HCT116 (cell line): ENCODE measurements around the gene ADGRA1. TPM values are rescaled to one million over a fixed set of nuclear protein-coding genes. Genes with fewer than 3 reads are reported as not detected.

Experiments
- ATAC-seq: fragments of 200-7000 bp; cut with Tn5 transposase; 2 replicates; pipeline ENCODE4 v1.9.1; 2020; ENCODE audit warnings: mild to moderate bottlenecking, moderate library complexity
- BruUV-seq: library from RNA; stranded (reverse); fragments of 400-500 nt; replicated peaks from 2 replicates; lab custom pipeline; 2021; lab: Mats Ljungman, UMichigan
- CTCF ChIA-PET: fragments of 300-600 bp; sonication (Branson Sonifier 250); formaldehyde crosslinking; loops from one replicate; lab custom pipeline; 2021; ENCODE audit warnings: antibody characterized with exemption; lab: Charles Lee
- POLR2A ChIA-PET: fragments of 300-600, 350-600 bp; sonication (Branson Sonifier 250); formaldehyde crosslinking; loops from one replicate; lab custom pipeline; 2021; ENCODE audit warnings: antibody characterized with exemption; lab: Charles Lee
- RAD21 ChIA-PET, 2 experiments: fragments of 300-600 bp; sonication (Branson Sonifier 250); formaldehyde crosslinking; loops; one replicate each; lab custom pipeline; 2023; ENCODE audit warnings: low total read pairs in 2 of 2; ENCODE audit not compliant: uncharacterized antibody in 2 of 2, unreplicated experiment in 2 of 2, low non-redundant PET in 1 of 2; lab: Charles Lee
- DNase-seq: peaks from one replicate; pipeline ENCODE4 v3.0.0-alpha.2; 2010; ENCODE audit warnings: low read depth, low spot score
- H2AFZ ChIP-seq: fragments of 200-600 bp; shearing (Covaris generic), sonication (generic); 2 replicates; pipeline ENCODE4 v1.6.1; 2017; ENCODE audit warnings: low read depth, mixed run types, mixed read lengths, antibody characterized with exemption, low read length; ENCODE audit not compliant: poor library complexity, severe bottlenecking
- H3K27ac ChIP-seq: 2 replicates; pipeline ENCODE4 v1.5.1; 2012; ENCODE audit warnings: low read depth, low read length
- H3K27me3 ChIP-seq: fragments of 200-600 bp; sonication (generic); 2 replicates; pipeline ENCODE4 v1.6.1; 2016; ENCODE audit warnings: mixed run types, low read length, mixed read lengths; ENCODE audit not compliant: insufficient read depth
- H3K36me3 ChIP-seq, 2 experiments: fragments of 200-500 bp in 1 of 2; fragments of 200-600 bp in 1 of 2; sonication (Bioruptor generic) in 1 of 2; sonication (generic) in 1 of 2; 2 replicates each; pipeline versions ENCODE4 v1.5.1 to v1.6.1; 2014 to 2016; ENCODE audit warnings: low read length in 2 of 2, inconsistent platforms in 1 of 2, mixed read lengths in 1 of 2, mixed run types in 1 of 2; ENCODE audit not compliant: insufficient read depth in 2 of 2, control insufficient read depth in 1 of 2
- H3K4me1 ChIP-seq, 2 experiments: fragments of 200-600 bp in 1 of 2; sonication (generic) in 1 of 2; 2 replicates each; pipeline versions ENCODE4 v1.5.1 to v1.6.1; 2012 to 2017; ENCODE audit warnings: low read length in 2 of 2, inconsistent platforms in 1 of 2, mild to moderate bottlenecking in 1 of 2, mixed read lengths in 1 of 2, mixed run types in 1 of 2, moderate library complexity in 1 of 2; ENCODE audit not compliant: insufficient read depth in 2 of 2, control insufficient read depth in 1 of 2
- H3K4me2 ChIP-seq: fragments of 200-600 bp; sonication (generic); 2 replicates; pipeline ENCODE4 v1.6.1; 2017; ENCODE audit warnings: mixed run types, low read length, mixed read lengths
- H3K4me3 ChIP-seq, 2 experiments: fragments of 200-600 bp in 1 of 2; sonication (generic) in 1 of 2; replicated peaks in 1 of 2; 2 replicates each; pipeline ENCODE4 v1.5.1; 2011 to 2016; ENCODE audit warnings: low read length in 2 of 2, control low read depth in 1 of 2, low read depth in 1 of 2, mild to moderate bottlenecking in 1 of 2, mixed read lengths in 1 of 2, mixed run types in 1 of 2
- H3K79me2 ChIP-seq: fragments of 200-600 bp; sonication (generic); 2 replicates; pipeline ENCODE4 v1.6.1; 2017; ENCODE audit warnings: mild to moderate bottlenecking, mixed run types, low read length, moderate library complexity, mixed read lengths; ENCODE audit not compliant: insufficient read depth
- H3K9ac ChIP-seq: fragments of 200-600 bp; sonication (generic); 2 replicates; pipeline ENCODE4 v1.6.1; 2016; ENCODE audit warnings: low read length, mixed read lengths
- H3K9me2 ChIP-seq: fragments of 200-600 bp; sonication (generic), shearing (Covaris generic); 2 replicates; pipeline ENCODE4 v1.6.1; 2017; ENCODE audit warnings: mixed run types, mild to moderate bottlenecking, moderate library complexity; ENCODE audit not compliant: insufficient read depth
- H3K9me3 ChIP-seq, 2 experiments: fragments of 200-500 bp in 1 of 2; fragments of 200-600 bp in 1 of 2; sonication (Bioruptor generic) in 1 of 2; sonication (generic) in 1 of 2; 2 replicates each; pipeline ENCODE4 v1.6.1; 2014 to 2017; ENCODE audit warnings: low read length in 2 of 2, mixed read lengths in 2 of 2, inconsistent platforms in 1 of 2, low read depth in 1 of 2, mild to moderate bottlenecking in 1 of 2, mixed run types in 1 of 2, moderate library complexity in 1 of 2; ENCODE audit not compliant: control insufficient read depth in 1 of 2, insufficient read depth in 1 of 2
- H4K20me1 ChIP-seq: fragments of 200-600 bp; sonication (generic), shearing (Covaris generic); 2 replicates; pipeline ENCODE4 v1.6.1; 2017; ENCODE audit warnings: mixed run types, mild to moderate bottlenecking, moderate library complexity; ENCODE audit not compliant: insufficient read depth
- ATF3 ChIP-seq: IDR thresholded peaks from 2 replicates; pipeline ENCODE4 v1.6.1; 2012
- FOSL1 ChIP-seq: IDR thresholded peaks from 2 replicates; pipeline ENCODE4 v1.6.1; 2012; ENCODE audit warnings: low read depth
- JUND ChIP-seq: IDR thresholded peaks from 2 replicates; pipeline ENCODE4 v1.6.1; 2012
- MAX ChIP-seq: IDR thresholded peaks from 2 replicates; pipeline ENCODE4 v1.6.1; 2012
- POLR2AphosphoS5 ChIP-seq: IDR thresholded peaks from 2 replicates; pipeline ENCODE4 v1.6.1; 2011; ENCODE audit warnings: mild to moderate bottlenecking, low read depth, low read length, moderate library complexity
- REST ChIP-seq: IDR thresholded peaks from 2 replicates; pipeline ENCODE4 v1.6.1; 2012; ENCODE audit warnings: low read depth
- SP1 ChIP-seq: IDR thresholded peaks from 2 replicates; pipeline ENCODE4 v1.6.1; 2012; ENCODE audit warnings: low read depth
- TCF7L2 ChIP-seq: IDR thresholded peaks from 2 replicates; pipeline ENCODE4 v1.7.0; 2011; ENCODE audit warnings: borderline replicate concordance, inconsistent platforms; ENCODE audit not compliant: insufficient read depth, insufficient read length; ENCODE audit errors: extremely low read depth
- YY1 ChIP-seq: IDR thresholded peaks from 2 replicates; pipeline ENCODE4 v1.6.1; 2011; ENCODE audit warnings: low read length, low read depth, moderate library complexity, mild to moderate bottlenecking; ENCODE audit not compliant: insufficient replicate concordance; ENCODE audit errors: extremely low read depth
- ZFX ChIP-seq: fragments of 450-650 bp; IDR thresholded peaks from 2 replicates; pipeline ENCODE4 v1.6.1; 2017
- intact Hi-C: fragments of 100-400 bp; cut with micrococcal nuclease; formaldehyde crosslinking; loops from 2 replicates; pipeline ENCODE4 v1.10.0; 2022
- total RNA-seq: library from RNA; stranded (reverse); gene quantifications from one replicate; pipeline ENCODE4 v1.2.1, GENCODE V29; 2021; ENCODE audit not compliant: unreplicated experiment

Gene ADGRA1
- total RNA-seq, 1 experiment from 2014 or later: not detected

GRCh38 chr10:133069033-133069525 lies 18.6 kb upstream of the ADGRA1 start:
- no peaks in the 10 kb centered on the region for H3K36me3 ChIP-seq
- no peak overlapping the region for H3K27ac ChIP-seq
- H3K9me2 ChIP-seq: no peaks in the 10 kb centered on the region
- no TSS peak for BruUV-seq
- ChIA-PET POLR2A (no interaction called here), CTCF (no interaction called here), RAD21 (no interaction called here)
- no peaks in the 10 kb centered on the region for H3K27me3 ChIP-seq
- intact Hi-C loops: no loop called here
- no peak overlapping the region for H3K4me3 ChIP-seq
- TF ChIP-seq JUND: no peak
- no peak for TF ChIP-seq MAX
- TF ChIP-seq FOSL1: no peak
- no peak for TF ChIP-seq TCF7L2
- no peak for TF ChIP-seq ZFX
- no peak for TF ChIP-seq YY1
- TF ChIP-seq ATF3: no peak
- TF ChIP-seq POLR2AphosphoS5: no peak
- TF ChIP-seq SP1: no peak
- ATAC-seq (no peak), DNase-seq (no peak)
- no peaks in the 10 kb centered on the region for H4K20me1 ChIP-seq
- H2AFZ ChIP-seq: no peak overlapping the region
- H3K4me2 ChIP-seq: no peak overlapping the region
- H3K9me3 ChIP-seq: no peaks in the 10 kb centered on the region
- H3K9ac ChIP-seq: no peak overlapping the region
- no peaks in the 10 kb centered on the region for H3K4me1 ChIP-seq
- no peaks in the 10 kb centered on the region for H3K79me2 ChIP-seq

- TF ChIP-seq ZFX: no peak
- TF ChIP-seq ATF3: no peak
- TF ChIP-seq POLR2AphosphoS5: no peak
- no peak for TF ChIP-seq JUND
- TF ChIP-seq REST: no peak
- ATAC-seq: no peak
- Histone ChIP-seq H3K36me3 (no peaks in the 10 kb centered on the region), H3K4me3 (no peak overlapping the region), H3K4me2 (no peak overlapping the region), H3K4me1 (no peaks in the 10 kb centered on the region), H3K9me3 (no peaks in the 10 kb centered on the region), H3K27me3 (no peaks in the 10 kb centered on the region), H4K20me1 (no peaks in the 10 kb centered on the region), H3K9ac (no peak overlapping the region), H3K27ac (no peak overlapping the region), H2AFZ (no peak overlapping the region), H3K79me2 (no peaks in the 10 kb centered on the region), H3K9me2 (no peaks in the 10 kb centered on the region)
- ChIA-PET POLR2A (no interaction called here), CTCF (no interaction called here), RAD21 (no interaction called here)
- DNase-seq: no peak
- intact Hi-C loops: no loop called here
- no TSS peak for BruUV-seq
These were observed 17.3 kb upstream of the ADGRA1 start for GRCh38 chr10:133070405-133070804.
